ENCODE measurements around the gene ATPAF2.

DNA sequence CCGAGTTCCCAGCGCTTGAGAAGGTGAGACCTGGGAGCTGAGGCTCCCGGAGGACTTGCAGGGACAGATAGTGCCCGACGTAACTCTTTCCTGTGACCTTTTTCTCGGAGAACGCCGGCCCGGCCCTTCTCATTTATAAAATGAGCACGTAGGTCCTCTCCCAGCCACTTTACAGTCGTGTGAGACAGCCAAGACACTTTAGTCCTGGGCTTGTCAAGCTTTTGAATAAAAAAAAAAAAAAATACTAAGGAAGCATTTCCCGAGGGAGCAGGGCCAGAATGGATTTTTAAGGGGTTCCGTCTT lies 66.1 kb downstream of the ATPAF2 start:
- TF ChIP-seq, protein P1, sequence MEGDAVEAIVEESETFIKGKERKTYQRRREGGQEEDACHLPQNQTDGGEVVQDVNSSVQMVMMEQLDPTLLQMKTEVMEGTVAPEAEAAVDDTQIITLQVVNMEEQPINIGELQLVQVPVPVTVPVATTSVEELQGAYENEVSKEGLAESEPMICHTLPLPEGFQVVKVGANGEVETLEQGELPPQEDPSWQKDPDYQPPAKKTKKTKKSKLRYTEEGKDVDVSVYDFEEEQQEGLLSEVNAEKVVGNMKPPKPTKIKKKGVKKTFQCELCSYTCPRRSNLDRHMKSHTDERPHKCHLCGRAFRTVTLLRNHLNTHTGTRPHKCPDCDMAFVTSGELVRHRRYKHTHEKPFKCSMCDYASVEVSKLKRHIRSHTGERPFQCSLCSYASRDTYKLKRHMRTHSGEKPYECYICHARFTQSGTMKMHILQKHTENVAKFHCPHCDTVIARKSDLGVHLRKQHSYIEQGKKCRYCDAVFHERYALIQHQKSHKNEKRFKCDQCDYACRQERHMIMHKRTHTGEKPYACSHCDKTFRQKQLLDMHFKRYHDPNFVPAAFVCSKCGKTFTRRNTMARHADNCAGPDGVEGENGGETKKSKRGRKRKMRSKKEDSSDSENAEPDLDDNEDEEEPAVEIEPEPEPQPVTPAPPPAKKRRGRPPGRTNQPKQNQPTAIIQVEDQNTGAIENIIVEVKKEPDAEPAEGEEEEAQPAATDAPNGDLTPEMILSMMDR (IDR thresholded peaks at IDR 0.05; ENCODE audit: low read length) = no peak
- no peak for TF ChIP-seq EZH2 (IDR thresholded peaks at IDR 0.05; ENCODE audit: borderline replicate concordance, low read length)

All from OCI-LY1 (cell line).